Inflammatory macrophage treated with lipopolysaccharide for 1 hour (primary cell): Measurements from ENCODE around the gene LMF1.
"Not testable (repeated sequence)": the region's sequence is repeated elsewhere in the genome, so short reads cannot be mapped to it uniquely, and the experiment has no call there.

Experiments used
- DNase-seq, 2 donors: peaks; one replicate each; pipeline ENCODE4 v3.0.0-alpha.2; 2020 to 2022

The LMF1 gene

DNA sequence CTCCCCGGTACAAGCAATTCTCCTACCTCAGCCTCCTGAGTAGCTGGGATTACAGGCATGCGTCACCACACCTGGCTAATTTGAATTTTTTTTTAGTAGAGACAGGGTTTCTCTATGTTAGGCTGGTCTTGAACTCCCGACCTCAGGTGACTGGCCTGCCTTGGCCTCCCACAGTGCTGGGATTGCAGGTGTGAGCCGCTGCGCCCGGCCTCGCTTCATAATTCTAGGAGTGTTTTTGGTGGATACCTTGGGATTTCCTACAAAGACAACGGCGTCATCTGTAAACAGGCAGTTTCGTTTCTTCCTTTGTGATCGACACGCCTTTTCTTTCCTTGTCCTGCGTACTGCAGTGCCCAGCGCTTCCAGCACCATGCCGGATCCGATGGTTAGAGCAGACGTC is 109.3 kb downstream of the LMF1 start:
- DNase-seq: no peak

DNA sequence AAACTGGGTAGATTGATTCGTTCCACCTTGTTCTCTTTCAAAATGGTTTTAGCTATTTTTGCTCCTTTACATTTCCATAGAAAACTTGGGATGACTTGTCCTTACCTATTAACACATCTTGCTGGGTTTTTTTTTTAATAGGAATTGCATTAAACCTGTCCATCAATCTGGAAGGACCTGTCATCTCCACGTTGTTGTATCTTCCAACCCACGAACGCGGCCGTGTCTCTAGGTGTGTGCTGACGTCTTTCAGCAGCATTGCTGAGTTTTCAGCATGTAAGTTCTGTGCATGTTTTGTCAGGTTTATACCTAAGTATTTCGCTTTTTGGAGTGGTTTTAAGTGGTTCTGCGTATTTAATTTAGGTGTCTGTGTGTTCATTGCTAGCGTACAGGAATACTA is 109.9 kb downstream of the LMF1 start:
- DNase-seq: no peak

DNA sequence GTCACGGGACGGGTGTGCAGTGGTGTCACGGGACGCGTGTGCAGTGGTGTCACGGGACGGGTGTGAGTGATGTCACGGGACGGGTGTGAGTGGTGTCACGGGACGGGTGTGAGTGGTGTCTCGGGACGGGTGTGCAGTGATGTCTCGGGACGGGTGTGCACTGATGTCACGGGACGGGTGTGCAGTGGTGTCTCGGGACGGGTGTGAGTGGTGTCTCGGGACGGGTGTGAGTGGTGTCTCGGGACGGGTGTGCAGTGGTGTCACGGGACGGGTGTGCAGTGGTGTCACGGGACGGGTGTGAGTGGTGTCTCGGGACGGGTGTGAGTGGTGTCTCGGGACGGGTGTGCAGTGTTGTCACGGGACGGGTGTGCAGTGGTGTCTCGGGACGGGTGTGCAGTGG is 111.8 kb downstream of the LMF1 start:
- DNase-seq: not testable (repeated sequence)

DNA sequence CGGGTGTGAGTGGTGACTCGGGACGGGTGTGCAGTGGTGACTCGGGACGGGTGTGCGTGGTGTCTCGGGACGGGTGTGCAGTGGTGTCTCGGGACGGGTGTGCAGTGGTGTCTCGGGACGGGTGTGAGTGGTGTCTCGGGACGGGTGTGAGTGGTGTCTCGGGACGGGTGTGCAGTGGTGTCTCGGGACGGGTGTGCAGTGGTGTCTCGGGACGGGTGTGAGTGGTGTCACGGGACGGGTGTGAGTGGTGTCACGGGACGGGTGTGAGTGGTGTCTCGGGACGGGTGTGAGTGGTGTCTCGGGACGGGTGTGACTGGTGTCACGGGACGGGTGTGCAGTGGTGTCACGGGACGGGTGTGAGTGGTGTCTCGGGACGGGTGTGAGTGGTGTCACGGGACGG is 112.3 kb downstream of the LMF1 start:
- DNase-seq: not testable (repeated sequence)

DNA sequence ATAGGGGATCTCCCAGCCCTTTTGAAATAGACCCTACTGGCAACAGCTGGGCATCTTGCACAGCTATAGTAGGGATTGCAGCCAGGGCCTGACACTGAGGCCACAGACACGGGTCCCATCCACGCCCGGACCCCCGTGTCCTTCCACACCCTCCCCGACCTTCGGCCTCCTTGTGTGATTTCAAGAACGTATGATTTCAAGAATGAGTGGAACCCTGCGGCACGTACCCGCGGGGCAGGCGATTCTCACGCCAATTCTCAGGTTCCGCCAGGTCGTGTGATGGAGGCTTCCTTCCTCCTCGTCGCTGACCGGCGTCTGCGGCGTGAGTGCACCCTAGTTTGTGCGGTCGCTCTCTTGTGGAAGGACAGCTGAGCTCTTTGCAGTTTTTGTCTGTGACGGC is 114.0 kb downstream of the LMF1 start:
- no peak for DNase-seq

DNA sequence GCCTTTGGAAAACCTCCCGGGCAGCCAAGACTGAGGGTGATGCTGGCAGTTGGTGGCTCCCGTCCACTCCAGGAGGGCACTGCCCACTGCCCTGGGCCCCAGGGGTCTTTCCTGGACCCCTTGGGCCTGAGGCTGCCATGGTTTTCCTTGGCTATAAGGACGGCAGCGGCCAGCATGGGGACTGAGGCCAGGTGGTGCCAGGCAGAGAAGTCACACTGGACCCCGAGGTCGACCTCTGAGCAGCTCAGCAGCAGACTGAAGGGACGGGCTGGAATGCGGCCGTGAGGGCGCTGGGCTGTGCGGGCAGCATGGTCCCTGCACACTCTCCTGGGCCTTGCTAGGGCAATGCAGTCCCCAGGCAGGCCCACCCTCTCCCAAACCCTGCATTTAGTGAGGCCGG is 114.7 kb downstream of the LMF1 start:
- no peak for DNase-seq

DNA sequence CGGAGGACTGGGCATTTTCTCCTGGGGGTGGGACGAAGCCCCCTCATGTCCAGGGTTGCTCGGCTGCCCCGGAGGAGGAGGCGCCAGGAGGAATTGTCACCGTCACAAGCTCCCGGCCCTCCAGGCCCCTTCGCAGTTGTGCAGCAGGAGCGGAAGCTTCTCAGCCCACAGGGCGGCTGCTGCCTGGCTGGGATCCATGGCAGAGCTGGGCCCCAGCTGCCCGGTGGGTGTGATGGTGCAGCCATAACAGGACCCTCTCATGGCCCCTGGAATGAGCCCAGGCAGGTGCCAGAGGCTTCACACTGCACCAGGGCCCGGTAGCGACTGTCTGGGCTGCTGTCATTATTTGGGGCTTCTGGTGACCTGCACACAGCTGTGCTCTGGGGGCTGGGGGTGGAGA is 115.3 kb downstream of the LMF1 start:
- no peak for DNase-seq

DNA sequence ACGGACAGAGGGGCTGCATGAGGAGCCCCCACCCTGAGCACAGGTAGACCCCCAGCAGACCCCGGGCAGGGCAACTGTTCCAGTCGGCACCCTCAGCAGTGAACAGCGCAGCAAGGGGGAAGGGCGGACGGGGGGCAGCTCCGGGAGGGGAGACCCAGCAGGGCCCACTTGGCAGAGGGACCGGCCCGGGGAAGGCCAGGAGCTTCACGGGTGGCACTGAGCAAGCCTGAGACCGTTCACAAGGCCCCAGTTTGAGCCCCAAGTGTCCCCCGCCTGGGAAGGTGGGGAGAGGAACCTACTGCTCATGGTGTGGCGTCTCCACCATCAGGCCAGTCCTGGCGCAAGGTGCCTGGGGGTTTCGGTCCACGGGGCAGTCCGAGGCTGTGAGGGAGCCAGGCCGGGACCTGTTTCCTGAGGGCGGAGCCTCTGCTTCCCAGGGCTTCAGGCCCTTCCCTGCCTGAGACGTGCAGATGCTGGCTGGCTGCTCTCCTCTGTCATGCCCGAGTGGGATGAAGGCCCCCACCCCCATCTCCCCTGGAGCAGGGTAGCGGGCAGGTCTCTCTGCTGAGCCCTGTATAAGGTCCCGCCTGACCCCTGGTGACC is 115.9 kb downstream of the LMF1 start:
- DNase-seq: no peak

DNA sequence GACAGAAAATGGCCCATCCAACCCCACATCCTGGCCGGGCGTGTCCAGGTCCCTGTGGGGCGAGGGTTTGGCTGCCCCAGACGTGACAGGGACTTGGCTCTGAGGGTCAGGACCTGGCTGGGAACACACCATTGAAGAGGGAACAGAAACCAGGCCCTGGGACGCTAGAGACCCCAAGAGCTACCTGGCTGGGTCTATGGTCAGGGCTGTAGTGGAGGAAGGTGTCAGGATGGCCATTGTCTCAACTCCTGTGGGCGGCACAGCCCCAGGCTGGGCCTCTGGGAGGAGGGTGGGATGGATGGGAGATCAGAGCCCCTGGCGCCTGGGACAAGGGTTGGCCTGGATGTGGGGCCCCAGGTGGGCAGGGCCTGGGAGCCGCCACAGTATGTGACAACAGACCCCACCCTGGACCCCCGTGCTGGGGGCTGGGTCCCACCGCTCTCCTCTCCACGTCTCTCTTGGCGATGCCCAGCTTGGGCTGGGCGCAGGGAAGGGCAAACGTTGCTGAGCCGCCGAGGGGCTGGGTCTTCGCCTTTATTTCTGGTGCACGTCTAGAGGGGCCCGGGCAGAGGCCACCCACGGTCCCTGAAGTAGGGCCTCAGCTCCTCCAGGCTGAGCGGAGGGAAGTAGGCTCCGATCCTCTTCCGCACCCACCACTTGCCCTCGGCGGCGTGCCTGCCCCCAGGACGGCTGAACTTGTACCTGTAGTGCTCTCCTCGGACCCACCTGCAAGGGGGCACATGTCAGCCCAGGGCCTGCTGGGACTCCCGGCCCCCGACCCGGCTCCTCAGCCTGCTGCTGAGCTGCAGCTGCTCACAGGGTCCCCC is 116.6 kb downstream of the LMF1 start:
- no peak for DNase-seq

DNA sequence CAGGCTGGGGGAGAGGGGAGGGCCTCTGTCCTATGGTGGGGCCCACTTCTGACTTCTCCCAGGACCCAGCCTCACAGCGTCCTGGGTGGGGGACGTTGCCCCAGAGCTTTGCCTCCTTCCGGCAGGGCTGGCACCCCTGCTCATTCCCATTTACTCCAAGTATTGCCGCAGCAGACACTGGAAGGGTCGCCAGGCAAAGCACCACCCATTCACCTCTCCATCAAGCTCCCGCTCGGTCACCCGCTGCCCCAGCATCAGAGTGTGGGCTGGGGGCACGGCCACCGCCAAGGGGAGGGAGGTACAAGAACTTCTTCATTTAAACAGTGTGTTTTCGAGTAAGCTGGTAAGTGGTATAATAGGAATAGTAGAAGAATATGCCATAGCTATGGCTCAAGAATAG is 117.5 kb downstream of the LMF1 start:
- DNase-seq: no peak

DNA sequence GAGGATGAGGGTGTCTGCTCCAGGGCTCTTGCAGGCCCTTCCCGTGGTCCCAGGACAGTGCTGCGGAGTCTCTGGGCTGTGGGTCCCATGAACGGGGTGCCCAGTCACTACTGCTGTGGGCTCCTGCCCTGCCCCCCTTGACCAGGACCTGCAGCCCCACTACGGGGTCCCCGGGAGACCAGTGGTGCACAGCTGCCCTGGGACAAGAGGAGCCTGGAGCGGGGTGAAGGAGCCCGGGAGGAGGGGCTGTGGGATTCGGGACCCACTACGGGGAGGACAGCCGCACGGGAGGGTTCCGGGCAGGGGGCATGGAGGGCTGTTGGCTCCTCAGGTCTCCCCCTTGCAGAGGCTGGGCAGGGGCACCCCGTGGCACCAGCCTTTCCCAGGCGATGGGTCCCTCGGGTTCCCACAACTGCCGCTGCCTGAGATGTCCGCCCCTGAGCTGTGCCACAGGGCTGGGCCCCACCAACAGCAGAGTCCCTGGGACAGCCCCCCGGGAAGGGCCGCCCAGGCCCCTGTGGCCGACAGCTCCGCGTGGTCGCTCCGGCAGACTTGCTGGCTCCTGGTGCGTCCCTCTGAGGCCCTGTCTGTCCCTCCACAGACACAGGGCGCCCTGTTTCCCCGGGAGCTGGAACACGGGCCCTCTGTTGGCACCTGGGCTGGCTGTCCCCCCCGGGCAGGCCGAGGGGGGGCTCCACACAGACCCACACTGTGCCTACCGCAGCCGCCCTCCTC is 118.2 kb downstream of the LMF1 start:
- no peak for DNase-seq

DNA sequence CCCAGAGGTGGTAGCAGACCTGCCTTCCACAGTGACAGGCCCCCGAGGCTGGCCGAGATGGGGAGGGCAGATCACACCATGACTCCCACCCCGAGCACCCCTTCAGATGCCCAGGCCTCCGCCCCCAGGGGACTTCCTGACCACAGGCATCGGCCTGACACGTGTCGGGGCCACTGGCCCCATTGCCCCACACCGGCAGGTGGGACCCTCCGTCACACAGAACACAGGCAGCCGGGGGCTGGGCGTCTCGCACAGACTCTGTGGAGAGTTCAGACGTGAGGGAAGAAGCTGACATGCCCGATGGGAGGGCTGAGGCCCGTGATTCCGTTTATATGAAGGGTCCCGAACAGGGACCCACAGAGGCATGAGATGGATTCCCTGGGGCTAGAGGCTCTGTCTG is 118.9 kb downstream of the LMF1 start:
- no peak for DNase-seq

DNA sequence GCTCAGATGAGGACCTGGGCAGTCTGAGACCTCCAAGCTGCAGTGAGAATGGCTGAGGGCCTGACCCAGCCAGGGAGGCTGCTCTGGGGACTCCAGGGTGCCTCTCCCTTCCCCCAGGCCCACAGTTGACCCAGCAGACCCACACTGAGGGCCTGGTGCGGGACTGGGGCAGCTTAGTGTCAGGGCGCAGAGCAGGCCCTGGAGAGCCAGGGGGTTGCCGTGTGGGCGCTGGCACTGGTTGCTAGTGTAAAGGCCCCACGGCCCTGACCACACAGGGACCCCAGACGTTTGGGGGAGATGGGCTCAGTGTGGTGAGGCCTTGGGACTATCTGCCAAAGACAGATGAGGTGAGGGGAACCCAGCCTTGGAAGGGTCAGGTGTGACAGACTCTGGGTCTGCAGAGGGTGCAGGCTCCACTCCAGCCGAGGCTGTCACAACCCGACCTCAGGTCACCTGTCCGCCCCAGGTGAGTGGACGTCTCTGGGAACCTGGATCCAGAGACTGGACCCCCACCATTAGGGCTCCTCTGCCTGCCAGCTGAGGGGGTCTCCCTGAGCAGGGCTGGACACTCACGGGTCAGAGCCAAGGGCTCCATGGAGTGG is 119.5 kb downstream of the LMF1 start:
- no peak for DNase-seq

DNA sequence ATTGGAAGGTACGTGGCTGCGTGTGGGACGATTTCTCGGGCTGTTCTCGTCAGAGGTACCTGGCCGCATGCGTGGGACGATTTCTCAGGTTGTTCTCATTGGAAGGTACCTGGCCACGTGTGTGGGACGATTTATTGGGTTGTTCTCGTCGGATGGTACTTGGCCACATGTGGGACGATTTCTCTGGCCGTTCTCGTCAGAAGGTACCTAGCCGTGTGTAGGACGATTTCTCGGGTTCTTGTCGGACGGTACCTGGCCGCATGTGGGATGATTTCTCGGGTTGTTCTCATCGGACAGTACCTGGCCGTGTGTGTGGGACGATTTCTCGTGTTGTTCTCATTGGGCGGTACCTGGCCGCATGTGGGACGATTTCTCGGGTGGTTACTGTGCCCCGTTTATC is 120.1 kb downstream of the LMF1 start:
- DNase-seq: no peak

DNA sequence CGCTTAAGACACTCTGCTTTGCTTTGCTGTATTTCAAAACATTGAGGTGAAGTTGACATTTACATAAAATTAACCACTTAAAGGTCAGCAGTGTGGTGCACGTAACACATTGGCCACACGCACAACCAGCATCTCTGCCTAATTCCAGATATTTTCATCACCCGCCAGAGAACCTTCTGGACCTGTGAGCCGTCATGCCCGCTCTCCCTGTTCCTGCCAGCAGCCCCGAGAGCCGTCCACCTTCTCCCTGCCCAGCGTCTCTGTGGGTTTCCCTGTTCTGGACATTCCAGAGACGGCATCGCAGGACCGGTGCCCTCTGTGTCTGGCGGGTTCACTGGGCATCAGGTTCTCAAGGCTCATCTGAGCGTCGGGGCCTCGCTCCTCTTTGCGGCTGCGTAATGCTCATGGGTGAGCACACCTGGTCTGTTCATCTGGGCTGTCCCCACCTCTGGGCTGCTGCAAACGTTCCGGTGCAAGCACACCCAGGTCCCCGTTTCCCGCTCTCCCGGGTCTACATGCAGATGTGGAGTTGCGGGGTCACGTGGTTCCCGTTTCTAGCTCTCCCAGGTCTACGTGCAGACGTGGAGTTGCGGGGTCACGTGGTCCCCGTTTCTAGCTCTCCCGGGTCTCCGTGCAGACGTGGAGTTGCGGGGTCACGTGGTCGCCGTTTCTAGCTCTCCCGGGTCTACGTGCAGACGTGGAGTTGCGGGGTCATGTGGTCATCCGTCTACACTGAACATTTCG is 122.1 kb downstream of the LMF1 start:
- no peak for DNase-seq

DNA sequence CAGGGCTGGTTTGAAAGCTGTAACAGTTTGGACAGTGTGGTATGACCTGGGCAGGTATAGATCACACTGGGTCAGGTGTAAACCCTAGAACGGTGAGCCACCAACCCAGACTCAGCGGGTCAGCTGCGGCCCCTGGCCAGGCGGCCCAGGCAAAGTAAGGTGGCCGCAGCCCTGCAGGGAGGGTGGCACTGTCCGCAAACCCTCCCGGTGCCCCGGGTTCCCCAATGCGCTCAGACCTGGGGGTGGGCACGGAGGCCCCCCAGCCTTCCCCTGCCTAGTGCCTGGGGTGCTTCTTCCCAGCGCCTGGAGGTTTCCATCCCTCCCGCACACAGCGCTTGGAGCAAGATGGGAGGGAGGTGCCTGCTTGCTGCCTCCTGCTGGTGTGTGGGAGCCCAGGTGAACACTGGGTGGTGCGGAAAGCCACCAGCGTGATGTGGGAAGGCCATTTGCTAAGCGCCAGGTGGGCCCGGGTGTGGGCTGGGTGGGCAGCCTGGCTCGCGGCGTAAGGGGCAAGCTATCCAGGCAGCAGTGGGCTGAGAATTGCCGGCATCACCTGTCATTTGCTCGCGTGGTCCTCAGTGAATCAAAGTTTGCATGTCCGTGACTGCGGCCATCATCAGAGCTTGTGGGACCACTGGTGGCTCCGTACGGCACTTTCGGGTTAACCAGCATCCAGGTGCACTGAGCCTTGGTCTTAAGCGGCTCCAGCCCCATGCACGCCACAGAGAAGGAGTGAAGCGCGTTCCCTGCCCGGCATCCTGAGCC is 122.9 kb downstream of the LMF1 start:
- DNase-seq: no peak

DNA sequence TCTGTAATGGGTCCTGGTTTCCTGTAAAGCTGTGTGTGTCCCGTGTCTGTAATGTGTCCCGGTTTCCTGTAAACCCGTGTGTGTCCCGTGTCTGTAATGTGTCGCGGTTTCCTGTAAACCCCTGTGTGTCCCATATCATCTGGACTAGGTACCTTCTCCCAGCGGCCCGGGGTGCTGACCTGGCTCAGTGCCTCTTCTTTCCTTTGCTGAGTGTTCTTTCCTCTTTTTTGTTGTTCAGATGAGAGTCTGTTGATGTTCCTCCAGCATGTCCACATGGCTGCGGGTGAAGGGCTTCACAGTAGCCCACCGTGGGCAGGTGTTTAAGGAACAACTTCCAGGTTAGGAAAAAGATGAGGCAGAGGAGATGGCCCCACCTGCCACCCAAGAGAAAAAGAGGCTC is 123.6 kb downstream of the LMF1 start:
- no peak for DNase-seq

DNA sequence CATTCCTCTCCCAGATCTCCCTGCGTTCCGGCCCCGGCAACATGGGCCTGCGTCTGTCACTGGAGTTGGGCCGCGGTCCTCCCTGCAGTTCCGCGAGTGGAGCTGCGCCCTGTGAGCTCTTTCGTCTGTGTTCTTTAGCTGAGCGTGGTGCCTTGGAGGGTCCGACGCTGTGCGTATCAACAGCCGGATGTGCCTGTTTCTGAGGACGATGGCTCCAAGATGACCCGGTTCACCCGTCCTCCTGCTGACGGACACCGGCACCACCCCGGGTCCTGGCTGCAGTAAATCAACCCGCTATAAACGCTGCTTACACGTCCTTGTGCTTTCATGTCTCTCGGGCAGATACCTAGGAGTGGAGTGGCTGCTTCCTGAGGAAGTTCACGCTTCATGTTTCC is 125.4 kb downstream of the LMF1 start:
- DNase-seq: no peak

DNA sequence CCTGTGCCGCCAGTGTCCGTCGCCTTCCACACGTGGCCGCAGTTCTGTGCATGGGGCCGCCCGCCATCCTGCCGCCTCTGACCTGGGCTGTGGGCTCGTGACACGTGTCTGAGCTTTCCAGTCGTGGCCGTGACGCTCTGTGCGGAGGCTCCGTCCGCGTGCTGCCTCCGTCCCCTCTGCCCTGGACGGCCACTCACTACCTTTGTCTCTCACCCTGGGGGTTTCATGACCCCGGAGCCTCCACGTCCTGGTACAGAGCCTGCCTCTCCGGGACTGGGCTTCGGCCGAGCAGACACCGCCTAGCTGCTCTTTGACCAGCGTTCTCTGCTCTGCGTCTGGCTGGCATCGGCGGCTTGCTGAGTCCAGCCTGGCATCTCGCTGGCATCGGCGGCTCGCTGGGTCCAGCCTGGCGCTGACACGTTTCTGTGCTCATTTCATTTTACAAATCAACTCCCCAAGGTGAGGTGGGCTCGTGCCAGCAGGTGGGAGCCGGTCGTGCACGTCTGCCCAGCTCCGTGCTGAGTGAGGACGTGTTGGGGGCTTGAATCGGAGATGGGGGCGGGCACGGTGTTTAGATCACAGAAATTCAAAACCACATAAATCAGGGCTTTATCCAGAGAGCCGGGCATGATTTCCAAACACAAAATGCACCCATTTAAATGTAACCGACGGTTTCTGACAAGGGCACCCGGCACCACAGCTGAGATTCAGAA is 126.0 kb downstream of the LMF1 start:
- DNase-seq: no peak

DNA sequence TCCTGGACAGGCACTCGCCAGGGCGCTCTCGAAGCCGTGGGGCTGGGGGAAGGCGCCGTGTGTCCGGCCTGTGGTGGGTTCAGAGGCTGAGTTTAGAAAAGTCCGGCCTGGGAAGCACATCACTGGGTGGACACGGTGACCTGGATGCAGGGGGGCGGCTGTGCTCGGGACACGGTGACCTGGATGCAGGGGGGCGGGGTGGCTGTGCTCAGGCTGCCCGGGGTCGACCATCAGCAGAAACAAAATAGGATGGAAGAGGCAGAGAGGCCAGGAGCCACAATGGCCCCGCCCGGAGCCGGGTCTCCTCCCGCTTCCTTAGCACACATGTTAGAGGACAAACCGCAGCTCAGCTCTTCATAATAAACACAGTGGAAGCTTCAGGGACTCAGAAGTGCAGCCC is 127.0 kb downstream of the LMF1 start:
- DNase-seq: no peak
